22Rv1 (cell line): ENCODE measurements around the gene VSTM4.
A peak's percentile ranks its signal among the peaks of the same experiment; 100 is the strongest.

Experiments used
- H3K27ac ChIP-seq: fragments of 450-650 bp; 2 replicates; pipeline ENCODE4 v1.5.1; 2017
- CTCF ChIP-seq: fragments of 450-650 bp; IDR thresholded peaks from 2 replicates; pipeline ENCODE4 v1.5.1; 2017; ENCODE audit warnings: mild to moderate bottlenecking
- ZFX ChIP-seq: fragments of 450-650 bp; IDR thresholded peaks from 2 replicates; pipeline ENCODE4 v1.6.1; 2017; ENCODE audit warnings: antibody characterized with exemption, borderline replicate concordance

VSTM4 gene

GRCh38 chr10:49115015-49115795 lies at the start of gene VSTM4:
VSTM4 (minus strand) TSS chr10:49115522; CDS start chr10:49115485, 37 bp downstream.
- H3K27ac ChIP-seq: no peak within 1 kb of the TSS

GRCh38 chr10:49164559-49165188 lies 49.4 kb upstream of the VSTM4 start:
- no peak overlapping the region for H3K27ac ChIP-seq
- TF ChIP-seq CTCF: peak; percentile 38
- no peak for TF ChIP-seq ZFX

More at GRCh38 chr10:49115015-49115795, at the start of gene VSTM4:
- TF ChIP-seq CTCF: peak; percentile 59
- no peak for TF ChIP-seq ZFX

GRCh38 chr10:49163741-49164140 lies 48.4 kb upstream of the VSTM4 start:
- H3K27ac ChIP-seq: no peak overlapping the region
- TF ChIP-seq CTCF (no peak), ZFX (no peak)

GRCh38 chr10:49162761-49163310 lies 47.5 kb upstream of the VSTM4 start:
- TF ChIP-seq CTCF: no peak
- no peak for TF ChIP-seq ZFX
- no peak overlapping the region for H3K27ac ChIP-seq

GRCh38 chr10:49162063-49162462 lies 46.7 kb upstream of the VSTM4 start:
- no peak overlapping the region for H3K27ac ChIP-seq
- TF ChIP-seq CTCF (no peak), ZFX (no peak)

- no peak overlapping the region for H3K27ac ChIP-seq
- TF ChIP-seq CTCF: no peak
Observed at GRCh38 chr10:49161411-49161997, 46.2 kb upstream of the VSTM4 start.

GRCh38 chr10:49160814-49161213 lies 45.5 kb upstream of the VSTM4 start:
- no peak overlapping the region for H3K27ac ChIP-seq
- no peak for TF ChIP-seq CTCF
- no peak for TF ChIP-seq ZFX
